Hepatocyte (in vitro differentiated cells): ENCODE measurements around the gene NBAS.

Experiments
- CTCF ChIP-seq: fragments of 200-600 bp; sonication (generic); IDR thresholded peaks from 2 replicates; pipeline ENCODE4 v1.5.1; 2016; ENCODE audit warnings: antibody characterized with exemption, mild to moderate bottlenecking; ENCODE audit not compliant: poor library complexity
- EZH2 ChIP-seq: fragments of 200-600 bp; sonication (generic); IDR thresholded peaks from 2 replicates; pipeline ENCODE4 v1.6.1; 2016; ENCODE audit warnings: antibody characterized with exemption, mild to moderate bottlenecking, borderline replicate concordance

- TF ChIP-seq CTCF (no peak), EZH2 (no peak)
Measured at GRCh38 chr2:15246870-15247269, 314.3 kb downstream of the NBAS start.
